Common myeloid progenitor, CD34-positive (primary cell): Measurements from ENCODE around the gene PFDN5. TPM values are rescaled to one million over a fixed set of nuclear protein-coding genes. Genes with fewer than 3 reads are reported as not detected.

Source experiments
- CTCF ChIA-PET: fragments of 350-600 bp; sonication (Branson Sonifier 250); formaldehyde crosslinking; loops from one replicate; lab custom pipeline; 2021; ENCODE audit warnings: antibody characterized with exemption; lab: Charles Lee
- POLR2A ChIA-PET: fragments of 350-600 bp; sonication (Branson Sonifier 250); formaldehyde crosslinking; loops from one replicate; lab custom pipeline; 2021; ENCODE audit warnings: antibody characterized with exemption; lab: Charles Lee
- DNase-seq, 3 donors: peaks; one replicate each; pipeline versions ENCODE4 v3.0.0 to v3.0.0-alpha.2; 2013
- H3K27ac ChIP-seq, 2 experiments: 1 replicate in 1 of 2; 2 replicates in 1 of 2; pipeline ENCODE4 v1.7.0; 2013; ENCODE audit warnings: inconsistent platforms in 2 of 2, low read length in 2 of 2, mild to moderate bottlenecking in 2 of 2, low read depth in 1 of 2, moderate library complexity in 1 of 2; ENCODE audit not compliant: severe bottlenecking in 2 of 2, insufficient read depth in 1 of 2, poor library complexity in 1 of 2
- H3K27me3 ChIP-seq, 5 experiments: replicated peaks in 2 of 5; 1 replicate in 3 of 5; 2 replicates in 2 of 5; pipeline versions ENCODE4 v1.6.1 to v1.7.0; 2013; ENCODE audit warnings: low read length in 4 of 5, mild to moderate bottlenecking in 2 of 5, moderate library complexity in 2 of 5, inconsistent platforms in 1 of 5; ENCODE audit not compliant: insufficient read depth in 5 of 5, control insufficient read depth in 4 of 5
- H3K36me3 ChIP-seq, 4 experiments: 1 replicate in 2 of 4; 2 replicates in 2 of 4; pipeline versions ENCODE4 v1.6.1 to v1.7.0; 2013; ENCODE audit warnings: low read length in 3 of 4, control low read depth in 1 of 4, mild to moderate bottlenecking in 1 of 4; ENCODE audit not compliant: control insufficient read depth in 4 of 4, insufficient read depth in 4 of 4
- H3K4me1 ChIP-seq, 4 experiments: 1 replicate in 3 of 4; 2 replicates in 1 of 4; pipeline versions ENCODE4 v1.6.1 to v1.7.1; 2013; ENCODE audit warnings: low read length in 3 of 4, mild to moderate bottlenecking in 3 of 4, control low read depth in 1 of 4, inconsistent platforms in 1 of 4, moderate library complexity in 1 of 4; ENCODE audit not compliant: control insufficient read depth in 4 of 4, insufficient read depth in 4 of 4; ENCODE audit errors: control extremely low read depth in 1 of 4
- H3K4me3 ChIP-seq, 7 experiments: 1 replicate in 4 of 7; 2 replicates in 3 of 7; pipeline versions ENCODE4 v1.5.1 to v1.7.0; 2013; ENCODE audit warnings: mild to moderate bottlenecking in 7 of 7, low read length in 6 of 7, moderate library complexity in 6 of 7, inconsistent platforms in 2 of 7, low read depth in 2 of 7, control low read depth in 1 of 7; ENCODE audit not compliant: insufficient read depth in 4 of 7, control insufficient read depth in 1 of 7; ENCODE audit errors: extremely low read depth in 1 of 7
- H3K9me3 ChIP-seq, 5 experiments: 1 replicate in 4 of 5; 2 replicates in 1 of 5; pipeline versions ENCODE4 v1.6.1 to v1.7.1; 2013; ENCODE audit warnings: low read length in 4 of 5, mild to moderate bottlenecking in 2 of 5, inconsistent platforms in 1 of 5, low read depth in 1 of 5, moderate library complexity in 1 of 5; ENCODE audit not compliant: control insufficient read depth in 4 of 5, insufficient read depth in 2 of 5; ENCODE audit errors: control extremely low read depth in 1 of 5
- WGBS: methylation state at CpG from one replicate; pipeline ENCODE4 v1.1.5; 2013; ENCODE audit not compliant: insufficient coverage; 5-methylcytosine and 5-hydroxymethylcytosine counted together
- polyA plus RNA-seq: library from polyadenylated mRNA; unstranded; fragments of 120-200 nt; gene quantifications from one replicate; pipeline ENCODE4 v1.2.1, GENCODE V29; 2013

Gene PFDN5
- 930 TPM for polyA plus RNA-seq

- CTCF ChIA-PET: interaction anchor here (0.8 to 24.3 kb wide), 6 partner anchors 8 to 193 kb away, joined by 3 to 399 read pairs (median 6); partner anchors contain the start of genes AAAS and ESPL1
- H3K4me3 ChIP-seq: peak within 1 kb of the TSS; percentile 83 to 96 (median 89)
Observed at GRCh38 chr12:53295070-53295890, at the start of gene PFDN5. Gene PFDN5, plus strand, starts transcription at chr12:53295542. Its CDS starts 26 bp downstream, at chr12:53295568.

GRCh38 chr12:53251477-53252348, 43.6 kb upstream of the PFDN5 start:
- H3K27me3 ChIP-seq: no peaks in the 10 kb centered on the region
- H3K4me3 ChIP-seq: peak overlapping the region; percentile 59 to 92 (median 85)
- POLR2A ChIA-PET: interaction anchor here (0.5 to 1.3 kb wide), 3 partner anchors 35 to 153 kb away, joined by 3 to 4 read pairs (median 3); no protein-coding TSS in a partner anchor

More at GRCh38 chr12:53295070-53295890, at the start of gene PFDN5:
- Histone ChIP-seq H3K36me3 (peaks cover 6 to 49% (median 23%) of the 10 kb centered on the region in 4 experiments), H3K27ac (peak within 1 kb of the TSS; percentile 93 to 96), H3K9me3 (no peaks in the 10 kb centered on the region), H3K4me1 (peaks cover 5 to 48% (median 42%) of the 10 kb centered on the region in 4 experiments), H3K27me3 (no peaks in the 10 kb centered on the region)
- POLR2A ChIA-PET: interaction anchor here (1.0 to 1.6 kb wide), 2 partner anchors 26 to 79 kb away, joined by 3 to 6 read pairs; partner anchors contain the start of gene AAAS
- DNase-seq: peak; percentile 94 to 95 (median 94)
- 3% methylated on average over 27 of the region's 42 CpGs for WGBS

GRCh38 chr12:53252349-53252916, 42.9 kb upstream of the PFDN5 start:
- WGBS: 22% methylated on average over 14 of the region's 19 CpGs
- DNase-seq: no peak

More at GRCh38 chr12:53251477-53252348, 43.6 kb upstream of the PFDN5 start:
- under 1% methylated on average over 40 of the region's 51 CpGs for WGBS
- peaks cover 2 to 46% (median 24%) of the 10 kb centered on the region in 4 experiments for H3K4me1 ChIP-seq
- peaks cover 2 to 19% (median 12%) of the 10 kb centered on the region in 4 experiments for H3K36me3 ChIP-seq
- CTCF ChIA-PET: interaction anchor here (0.7 to 4.7 kb wide), 21 partner anchors 9 to 94 kb away, joined by 3 to 83 read pairs (median 4); partner anchors contain the start of genes CSAD and ESPL1
- DNase-seq: peak; percentile 56 to 69 (median 63)
- H3K9me3 ChIP-seq: no peaks in the 10 kb centered on the region
- H3K27ac ChIP-seq: peak overlapping the region; percentile 50 to 81

DNA sequence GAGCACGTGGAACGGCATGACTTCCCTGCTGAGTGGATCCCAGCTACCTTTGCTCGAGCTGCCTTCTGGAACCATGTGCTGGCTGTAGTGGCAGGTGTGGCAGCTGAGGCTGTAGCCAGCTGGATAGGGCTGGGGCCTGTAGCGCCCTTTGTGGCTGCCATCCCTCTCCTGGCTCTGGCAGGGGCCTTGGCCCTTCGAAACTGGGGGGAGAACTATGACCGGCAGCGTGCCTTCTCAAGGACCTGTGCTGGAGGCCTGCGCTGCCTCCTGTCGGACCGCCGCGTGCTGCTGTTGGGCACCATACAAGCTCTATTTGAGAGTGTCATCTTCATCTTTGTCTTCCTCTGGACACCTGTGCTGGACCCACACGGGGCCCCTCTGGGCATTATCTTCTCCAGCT, 42.0 kb upstream of the PFDN5 start:
- POLR2A ChIA-PET: no interaction called here
- Histone ChIP-seq H3K9me3 (no peaks in the 10 kb centered on the region), H3K36me3 (peaks cover 2 to 19% (median 12%) of the 10 kb centered on the region in 4 experiments), H3K4me3 (peak overlapping the region in 3 of 7 experiments; percentile 59 to 92 (median 87)), H3K4me1 (peaks cover 2 to 42% (median 23%) of the 10 kb centered on the region in 4 experiments), H3K27ac (no peak overlapping the region), H3K27me3 (no peaks in the 10 kb centered on the region)
- no peak for DNase-seq
- CTCF ChIA-PET: interaction anchor here (0.8 to 4.7 kb wide), 13 partner anchors 9 to 95 kb away, joined by 3 to 83 read pairs (median 6); partner anchors contain the start of gene ESPL1
- WGBS: 98% methylated on average over 12 of the region's 13 CpGs

More at GRCh38 chr12:53252349-53252916, 42.9 kb upstream of the PFDN5 start:
- peaks cover 2 to 19% (median 12%) of the 10 kb centered on the region in 4 experiments for H3K36me3 ChIP-seq
- peaks cover 2 to 42% (median 23%) of the 10 kb centered on the region in 4 experiments for H3K4me1 ChIP-seq
- no peaks in the 10 kb centered on the region for H3K9me3 ChIP-seq
- ChIA-PET CTCF (interaction anchor here (0.9 to 4.7 kb wide), 7 partner anchors 10 to 43 kb away, joined by 3 to 83 read pairs (median 9); partner anchors contain the start of gene ESPL1), POLR2A (interaction anchor here (0.6 kb wide), 1 partner anchor 228 kb away, joined by 3 read pairs; no protein-coding TSS in a partner anchor)
- peak overlapping the region; percentile 50 to 81 for H3K27ac ChIP-seq
- H3K4me3 ChIP-seq: peak overlapping the region; percentile 59 to 92 (median 85)
- no peaks in the 10 kb centered on the region for H3K27me3 ChIP-seq

GRCh38 chr12:53254816-53255545, 40.4 kb upstream of the PFDN5 start:
- CTCF ChIA-PET: interaction anchor here (0.6 to 4.7 kb wide), 9 partner anchors 12 to 90 kb away, joined by 3 to 83 read pairs (median 7); partner anchors contain the start of genes AAAS, ESPL1 and ZNF740
- H3K27me3 ChIP-seq: no peaks in the 10 kb centered on the region
- peaks cover 2 to 19% (median 12%) of the 10 kb centered on the region in 4 experiments for H3K36me3 ChIP-seq
- no peak overlapping the region for H3K27ac ChIP-seq
- H3K9me3 ChIP-seq: no peaks in the 10 kb centered on the region
- POLR2A ChIA-PET: no interaction called here
- peaks cover 2 to 53% (median 27%) of the 10 kb centered on the region in 4 experiments for H3K4me1 ChIP-seq
- DNase-seq: no peak
- WGBS: 100% methylated on average over 1 of the region's 1 CpG
- no peak overlapping the region for H3K4me3 ChIP-seq
